ENCODE results near the gene CAB39. TPM values are rescaled to one million over a fixed set of nuclear protein-coding genes. Genes with fewer than 3 reads are reported as not detected.

The CAB39 gene
- total and polyA plus RNA-seq, 2 experiments from 2014 or later = 18.7 to 67.5 TPM

DNA sequence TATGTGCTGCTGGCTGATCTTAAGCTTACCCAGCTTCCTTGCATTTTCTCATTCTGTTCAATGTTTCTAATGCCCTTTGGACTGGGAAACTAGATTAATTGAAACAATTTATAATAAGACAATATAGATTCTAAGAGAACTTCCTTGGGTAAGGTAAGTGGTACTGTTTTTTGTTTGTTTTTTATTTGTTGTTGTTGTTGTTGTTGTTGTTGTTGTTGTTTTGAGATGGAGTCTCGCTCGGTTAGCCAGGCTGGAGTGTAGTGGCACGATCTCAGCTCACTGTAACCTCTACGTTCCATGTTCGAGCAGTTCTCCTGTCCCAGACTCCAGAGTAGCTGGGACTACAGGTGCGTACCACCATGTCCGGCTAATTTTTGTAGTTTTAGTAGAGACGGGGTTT lies 49.1 kb downstream of the CAB39 start (continued):
- no peak for TF ChIP-seq EZH2phosphoT487 (IDR thresholded peaks at IDR 0.05; ENCODE audit: unreplicated experiment)
- no peak for TF ChIP-seq JUNB (IDR thresholded peaks at IDR 0.05; ENCODE audit: unreplicated experiment)
- no peak for TF ChIP-seq EZH2 (IDR thresholded peaks at IDR 0.05; ENCODE audit: low read depth, unreplicated experiment)
- no peak for TF ChIP-seq ZNF331 (CRISPR knock-in tag; IDR thresholded peaks at IDR 0.05; ENCODE audit: low read depth)
- no peak for TF ChIP-seq NANOG (IDR thresholded peaks at IDR 0.05; ENCODE audit: borderline replicate concordance)
- no peak for TF ChIP-seq ZNF462 (CRISPR knock-in tag; IDR thresholded peaks at IDR 0.05)

GRCh38 chr2:230762317-230762896 lies 49.8 kb downstream of the CAB39 start:
- no peaks in the 10 kb centered on the region for H3K27me3 Mint-ChIP-seq (ENCODE audit: insufficient read depth, low read depth, poor library complexity)
- no peak overlapping the region for H3K27ac Mint-ChIP-seq
- H3K27ac ChIP-seq (ENCODE audit: low read depth) = no peak overlapping the region
- no peaks in the 10 kb centered on the region for H3K9me3 Mint-ChIP-seq
- DNase-seq (ENCODE audit: low spot score) (peak; percentile 82), ATAC-seq (peak; percentile 99)
- no peak overlapping the region for H3K4me3 ChIP-seq
- peaks cover 18% of the 10 kb centered on the region; the same call in 2 of the 3 replicates for H3K36me3 Mint-ChIP-seq (ENCODE audit: low read depth)
- H3K9me2 ChIP-seq (ENCODE audit: insufficient read depth) = no peaks in the 10 kb centered on the region
- H3K4me1 ChIP-seq (ENCODE audit: insufficient read depth) = peaks cover 31% of the 10 kb centered on the region
- peaks cover 39% of the 10 kb centered on the region for H3K79me2 ChIP-seq (replicated peaks; ENCODE audit: insufficient read depth)
- no peaks in the 10 kb centered on the region for H3K36me3 ChIP-seq (ENCODE audit: insufficient read depth)
- H3F3A ChIP-seq (replicated peaks; ENCODE audit: low read depth) = no peaks in the 10 kb centered on the region
- no peak overlapping the region for H3K4me3 Mint-ChIP-seq
- 0 out of 2 replicates have a peak, but pooled peaks cover 2% of the 10 kb centered on the region for H4K20me1 ChIP-seq (replicated peaks; ENCODE audit: insufficient read depth)
- H3K4me2 ChIP-seq = no peak overlapping the region
- H2AFZ ChIP-seq = no peak overlapping the region
- no peaks in the 10 kb centered on the region for H3K27me3 ChIP-seq (ENCODE audit: insufficient read depth)
- peaks cover 38% of the 10 kb centered on the region for H3K4me1 Mint-ChIP-seq
- TF ChIP-seq, protein P1, sequence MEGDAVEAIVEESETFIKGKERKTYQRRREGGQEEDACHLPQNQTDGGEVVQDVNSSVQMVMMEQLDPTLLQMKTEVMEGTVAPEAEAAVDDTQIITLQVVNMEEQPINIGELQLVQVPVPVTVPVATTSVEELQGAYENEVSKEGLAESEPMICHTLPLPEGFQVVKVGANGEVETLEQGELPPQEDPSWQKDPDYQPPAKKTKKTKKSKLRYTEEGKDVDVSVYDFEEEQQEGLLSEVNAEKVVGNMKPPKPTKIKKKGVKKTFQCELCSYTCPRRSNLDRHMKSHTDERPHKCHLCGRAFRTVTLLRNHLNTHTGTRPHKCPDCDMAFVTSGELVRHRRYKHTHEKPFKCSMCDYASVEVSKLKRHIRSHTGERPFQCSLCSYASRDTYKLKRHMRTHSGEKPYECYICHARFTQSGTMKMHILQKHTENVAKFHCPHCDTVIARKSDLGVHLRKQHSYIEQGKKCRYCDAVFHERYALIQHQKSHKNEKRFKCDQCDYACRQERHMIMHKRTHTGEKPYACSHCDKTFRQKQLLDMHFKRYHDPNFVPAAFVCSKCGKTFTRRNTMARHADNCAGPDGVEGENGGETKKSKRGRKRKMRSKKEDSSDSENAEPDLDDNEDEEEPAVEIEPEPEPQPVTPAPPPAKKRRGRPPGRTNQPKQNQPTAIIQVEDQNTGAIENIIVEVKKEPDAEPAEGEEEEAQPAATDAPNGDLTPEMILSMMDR (conservative IDR thresholded peaks at IDR 0.05; ENCODE audit: low read depth in 2 of 2) = peak; percentile 67 to 80
- TF ChIP-seq JUNB (IDR thresholded peaks at IDR 0.05; ENCODE audit: unreplicated experiment) (no peak), EZH2 (IDR thresholded peaks at IDR 0.05; ENCODE audit: low read depth, unreplicated experiment) (no peak), NANOG (IDR thresholded peaks at IDR 0.05; ENCODE audit: borderline replicate concordance) (no peak), ZNF331 (CRISPR knock-in tag; IDR thresholded peaks at IDR 0.05; ENCODE audit: low read depth) (no peak)
